GM12878 (cell line): ENCODE data around the gene ELMO3. TPM values are rescaled to one million over a fixed set of nuclear protein-coding genes. Genes with fewer than 3 reads are reported as not detected.

ENCODE experiments used
- ATAC-seq: fragments of 200-7000 bp; cut with Tn5 transposase; 3 replicates; pipeline ENCODE4 v1.9.1; 2020; ENCODE audit warnings: mild to moderate bottlenecking, moderate library complexity
- BruUV-seq: library from RNA; stranded (reverse); fragments of 400-500 nt; replicated peaks from 2 replicates; lab custom pipeline; 2021; lab: Mats Ljungman, UMichigan
- CTCF ChIA-PET: fragments of 300-600 bp; sonication (Branson Sonifier 250); formaldehyde crosslinking; extraction: SDS; loops from one replicate; lab custom pipeline; 2021; ENCODE audit warnings: inconsistent platforms; lab: Yijun Ruan, JAX
- POLR2A ChIA-PET: fragments of 350-600 bp; formaldehyde crosslinking; extraction: SDS; loops from one replicate; lab custom pipeline; 2021; ENCODE audit warnings: inconsistent platforms; lab: Charles Lee
- RAD21 ChIA-PET: fragments of 300-600 bp; sonication (Branson Sonifier 250); formaldehyde crosslinking; loops from one replicate; lab custom pipeline; 2023; ENCODE audit warnings: antibody characterized with exemption; ENCODE audit not compliant: unreplicated experiment; lab: Charles Lee
- SMC1A ChIA-PET: fragments of 300-600 bp; sonication (Branson Sonifier 250); formaldehyde crosslinking; loops from one replicate; lab custom pipeline; 2023; ENCODE audit not compliant: unreplicated experiment, uncharacterized antibody; lab: Charles Lee
- DNase-seq: peaks from one replicate; pipeline ENCODE4 v3.0.0-alpha.2; 2011; ENCODE audit warnings: low read depth, low spot score
- FAIRE-seq: peaks from 3 replicates; lab custom pipeline; 2011; peaks lifted over from hg19 to GRCh38; lab: Jason Lieb, UNC
- H2AFZ ChIP-seq: 2 replicates; pipeline ENCODE4 v1.6.0; 2011; ENCODE audit warnings: low read depth, low read length, control low read depth; ENCODE audit not compliant: control insufficient read depth
- H3K27ac ChIP-seq: 2 replicates; pipeline ENCODE4 v1.5.1; 2011; ENCODE audit warnings: control low read depth; ENCODE audit not compliant: control insufficient read depth, insufficient read depth
- H3K27me3 ChIP-seq, 2 experiments: replicated peaks in 1 of 2; 2 replicates each; pipeline versions ENCODE4 v1.6.0 to v1.6.1; 2011; ENCODE audit warnings: low read length in 1 of 2; ENCODE audit not compliant: control insufficient read depth in 2 of 2, insufficient read depth in 2 of 2
- H3K36me3 ChIP-seq, 2 experiments: 2 replicates each; pipeline ENCODE4 v1.5.1; 2011; ENCODE audit warnings: low read length in 1 of 2; ENCODE audit not compliant: control insufficient read depth in 2 of 2, insufficient read depth in 2 of 2
- H3K4me1 ChIP-seq: 2 replicates; pipeline ENCODE4 v1.6.1; 2011; ENCODE audit warnings: mild to moderate bottlenecking, low read length, moderate library complexity, mixed read lengths; ENCODE audit not compliant: control insufficient read depth, insufficient read depth
- H3K4me2 ChIP-seq: 2 replicates; pipeline ENCODE4 v1.6.0; 2011; ENCODE audit warnings: control low read depth; ENCODE audit not compliant: control insufficient read depth, insufficient read depth
- H3K4me3 ChIP-seq: fragments of 200-600 bp; sonication (generic); 2 replicates; pipeline ENCODE4 v1.5.1; 2016
- H3K79me2 ChIP-seq: 2 replicates; pipeline ENCODE4 v1.6.0; 2011; ENCODE audit warnings: low read length; ENCODE audit not compliant: control insufficient read depth, insufficient read depth
- H3K9ac ChIP-seq: 2 replicates; pipeline ENCODE4 v1.8.0; 2011; ENCODE audit warnings: low read length, control low read depth, mixed read lengths; ENCODE audit not compliant: control insufficient read depth, insufficient read depth
- H3K9me3 ChIP-seq: replicated peaks from 3 replicates; pipeline ENCODE4 v1.5.1; 2011; ENCODE audit warnings: mild to moderate bottlenecking, low read length; ENCODE audit not compliant: control insufficient read depth, insufficient read depth
- H4K20me1 ChIP-seq: 2 replicates; pipeline ENCODE4 v1.6.0; 2011; ENCODE audit not compliant: control insufficient read depth, insufficient read depth
- ATF2 ChIP-seq: IDR thresholded peaks from 2 replicates; pipeline ENCODE4 v1.6.1; 2012; ENCODE audit warnings: low read length, inconsistent platforms
- BHLHE40 ChIP-seq, 2 experiments: fragments of 450-650 bp in 1 of 2; IDR thresholded peaks; 2 replicates each; pipeline ENCODE4 v1.6.1; 2011 to 2017; ENCODE audit warnings: low read depth in 2 of 2, borderline replicate concordance in 1 of 2, improper control_type of control experiment in 1 of 2, low read length in 1 of 2, mild to moderate bottlenecking in 1 of 2
- CREB1 ChIP-seq: IDR thresholded peaks from 2 replicates; pipeline ENCODE4 v1.6.1; 2012; ENCODE audit warnings: low read depth, mild to moderate bottlenecking, inconsistent platforms
- E2F4 ChIP-seq: IDR thresholded peaks from 2 replicates; pipeline ENCODE4 v1.6.1; 2012; ENCODE audit warnings: low read depth, low read length, improper control_type of control experiment
- E2F8 ChIP-seq: fragments of 450-650 bp; IDR thresholded peaks from 2 replicates; pipeline ENCODE4 v1.6.1; 2018; ENCODE audit warnings: mild to moderate bottlenecking, low read depth, moderate library complexity; ENCODE audit not compliant: partially characterized antibody
- GATAD2B ChIP-seq: fragments of 450-650 bp; conservative IDR thresholded peaks from 2 replicates; pipeline ENCODE4 v1.6.1; 2017; ENCODE audit warnings: low read depth, mild to moderate bottlenecking, moderate library complexity
- HCFC1 ChIP-seq: fragments of 150-350 bp; IDR thresholded peaks from 2 replicates; pipeline ENCODE4 v1.6.1; 2014; ENCODE audit warnings: low read length
- NFYB ChIP-seq: IDR thresholded peaks from 2 replicates; pipeline ENCODE4 v1.6.1; 2011; ENCODE audit warnings: low read depth, mild to moderate bottlenecking, low read length, improper control_type of control experiment, moderate library complexity; ENCODE audit not compliant: insufficient read depth
- NKRF ChIP-seq: fragments of 450-650 bp; conservative IDR thresholded peaks from 2 replicates; pipeline ENCODE4 v1.6.1; 2017; ENCODE audit warnings: mild to moderate bottlenecking, moderate library complexity
- NR2F1 ChIP-seq: fragments of 450-650 bp; conservative IDR thresholded peaks from 2 replicates; pipeline ENCODE4 v1.6.1; 2017; ENCODE audit warnings: mild to moderate bottlenecking
- TARDBP ChIP-seq: IDR thresholded peaks from 2 replicates; pipeline ENCODE4 v1.6.1; 2016; ENCODE audit warnings: borderline replicate concordance
- TCF12 ChIP-seq: IDR thresholded peaks from 2 replicates; pipeline ENCODE4 v1.6.1; 2011; ENCODE audit warnings: low read depth, mild to moderate bottlenecking, low read length
- TCF3 ChIP-seq: IDR thresholded peaks from 2 replicates; pipeline ENCODE4 v1.6.1; 2012; ENCODE audit warnings: low read depth, mild to moderate bottlenecking, low read length, borderline replicate concordance; ENCODE audit not compliant: insufficient read depth
- WGBS: methylation state at CpG from one replicate; pipeline ENCODE4 v1.1.6; 2016; ENCODE audit warnings: low lambda C conversion rate; ENCODE audit not compliant: insufficient replicate concordance, insufficient coverage; ENCODE audit errors: missing lambda C conversion rate; 5-methylcytosine and 5-hydroxymethylcytosine counted together
- in situ Hi-C: fragments of 300-500 bp; cut with MboI; formaldehyde crosslinking; loops from 9 replicates; pipeline ENCODE4 v1.14.3; 2018; ENCODE audit warnings: mixed read lengths
- intact Hi-C: fragments of 100-400 bp; cut with micrococcal nuclease; formaldehyde crosslinking; loops from one replicate; pipeline ENCODE4 v1.14.2; 2022; ENCODE audit not compliant: unreplicated experiment
- polyA plus RNA-seq, 11 experiments: library from polyadenylated mRNA; depleted of rRNA in 4 of 11; unstranded in 6 of 11; stranded (reverse) in 5 of 11; fragments of >200 nt; fragmentation: Nextera tagmentation in 4 of 11; fragmentation: Illumina TruSeq in 1 of 11; extraction: Ambion mirVana in 4 of 11; extraction: Trizol in 1 of 11; gene quantifications; 1 replicate in 1 of 11; 2 replicates in 10 of 11; pipeline versions ENCODE4 v1.2.1 to v1.2.3, GENCODE V29; 2011 to 2016; ENCODE audit warnings: inconsistent platforms in 2 of 11, missing spikeins in 2 of 11, low read depth in 1 of 11
- total RNA-seq, 4 experiments: library from RNA; depleted of rRNA in 3 of 4; stranded (reverse); fragments of >200 nt in 3 of 4; fragmentation: Illumina TruSeq in 1 of 4; extraction: Trizol in 1 of 4; gene quantifications; 2 replicates each; pipeline versions ENCODE4 v1.2.1 to v1.2.3, GENCODE V29; 2013 to 2021

ELMO3 gene
- total and polyA plus RNA-seq, 10 of the 15 experiments (the other 5 are each of a cell fraction or from before 2014, with no cell fraction given): 0.05 to 4.7 (median 0.96) TPM; not detected in 1

GRCh38 chr16:67247192-67248072 is 48.5 kb downstream of the ELMO3 start, which contains the start of gene FHOD1:
FHOD1 (minus strand) TSS chr16:67247481; CDS start chr16:67247410, 71 bp downstream.
- Histone ChIP-seq H3K9ac (peak within 1 kb of the TSS; percentile 82), H3K4me3 (peak within 1 kb of the TSS; percentile 97), H3K79me2 (peaks cover 29% of the 10 kb centered on the region), H3K9me3 (no peaks in the 10 kb centered on the region), H3K4me1 (peaks cover 33% of the 10 kb centered on the region), H3K4me2 (peak within 1 kb of the TSS; percentile 99), H4K20me1 (no peaks in the 10 kb centered on the region), H3K36me3 (no peaks in the 10 kb centered on the region), H2AFZ (peak within 1 kb of the TSS; percentile 83), H3K27ac (peak within 1 kb of the TSS; percentile 98), H3K27me3 (no peaks in the 10 kb centered on the region; a peak in 1 of 4 replicates)
- no TSS peak for BruUV-seq
- intact Hi-C loops: loop anchor here (1.0 to 2.0 kb wide), 3 partner anchors 20 to 63 kb away; partner anchors contain the start of genes E2F4 and TMEM208
- DNase-seq: peak; percentile 80
- ATAC-seq: peak; percentile 66
- RAD21 ChIA-PET: interaction anchor here (0.6 to 2.4 kb wide), 13 partner anchors 13 to 230 kb away, joined by 3 to 23 read pairs (median 6); partner anchors contain the start of genes E2F4, FBXL8, NOL3 and TMEM208
- POLR2A ChIA-PET: interaction anchor here (0.6 to 8.0 kb wide), 9 partner anchors 21 to 219 kb away, joined by 3 to 100 read pairs (median 4); partner anchors contain the start of genes FBXL8, KCTD19, LRRC36 and NOL3
- SMC1A ChIA-PET: interaction anchor here (0.8 to 4.1 kb wide), 8 partner anchors 10 to 267 kb away, joined by 3 to 21 read pairs (median 4); partner anchors contain the start of gene TMEM208
- CTCF ChIA-PET: interaction anchor here (0.7 to 4.9 kb wide), 11 partner anchors 13 to 115 kb away, joined by 3 to 29 read pairs (median 4); partner anchors contain the start of genes ELMO3 and TMEM208
- in situ Hi-C loops: no loop called here
- WGBS: 0% methylated on average over 51 of the region's 60 CpGs
- FAIRE-seq: peak; percentile 89
- TF ChIP-seq BHLHE40 (IDR thresholded peaks at IDR 0.05; ENCODE audit: borderline replicate concordance in 1 of 2, low read depth in 2 of 2, low read length in 1 of 2) (peak in 1 of 2 experiments; percentile 69; a peak in 2 of 4 replicates), TARDBP (0 out of 2 replicates have a peak, but pooled peaks have one; percentile 10), ATF2 (no peak), E2F8 (peak; percentile 90), NR2F1 (0 out of 2 replicates have a peak, but pooled peaks have one; percentile 9), E2F4 (peak; percentile 89), NKRF (peak; percentile 82), NFYB (peak; percentile 60; the same call in 1 of the 2 replicates), HCFC1 (no peak), GATAD2B (peak; percentile 40; the same call in 1 of the 2 replicates), CREB1 (no peak), TCF12 (0 out of 2 replicates have a peak, but pooled peaks have one; percentile 3), TCF3 (0 out of 2 replicates have a peak, but pooled peaks have one; percentile 13)
